ENCODE data around the gene TPGS1. TPM values are rescaled to one million over a fixed set of nuclear protein-coding genes. Genes with fewer than 3 reads are reported as not detected.

Gene TPGS1
- total and polyA plus RNA-seq, 2 of the 8 experiments (the other 6 are each of a cell fraction or from before 2014, with no cell fraction given), result 9.1 to 10.6 TPM

DNA sequence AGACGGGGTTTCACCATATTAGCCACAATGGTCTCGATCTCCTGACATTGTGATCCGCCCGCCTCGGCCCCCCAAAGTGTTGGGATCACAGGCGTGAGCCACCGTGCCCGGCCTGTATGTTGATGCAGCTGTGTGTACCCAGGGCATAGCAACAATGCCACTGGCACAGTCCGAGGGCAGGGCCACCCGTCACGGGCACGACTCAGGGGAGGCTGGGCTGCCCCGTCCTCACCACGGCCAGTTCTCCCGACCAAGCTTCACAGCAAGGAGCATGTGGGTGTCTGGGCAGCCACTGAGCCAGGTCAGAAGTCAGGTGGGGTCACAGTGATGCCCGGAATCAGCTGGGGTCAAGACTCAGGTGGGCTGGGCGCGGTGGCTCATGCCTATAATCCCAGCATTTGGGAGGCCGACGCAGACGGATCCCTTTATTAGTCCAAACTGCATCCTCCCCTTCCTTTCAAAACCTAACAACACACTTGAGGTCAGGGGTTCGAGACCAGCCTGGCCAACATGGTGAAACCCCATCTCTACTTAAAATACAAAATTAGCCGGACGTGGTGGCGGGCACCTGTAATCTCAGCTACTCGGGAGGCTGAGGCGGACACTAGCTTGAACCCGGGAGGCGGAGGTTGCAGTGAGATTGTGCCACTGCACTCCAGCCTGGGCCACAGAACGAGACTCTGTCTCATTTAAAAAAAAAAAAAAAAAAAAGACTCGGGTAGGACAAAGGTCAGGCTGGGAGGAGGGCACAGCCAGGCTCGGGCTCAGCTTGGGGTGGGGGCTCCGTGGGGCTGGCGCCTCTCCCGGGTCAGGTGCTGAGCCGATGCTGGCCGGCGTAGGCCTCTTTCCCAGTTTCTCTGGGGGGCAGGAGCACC lies 23.1 kb downstream of the TPGS1 start:
- WGBS, 2 experiments (ENCODE audit: extremely low coverage in 1 of 2, insufficient coverage in 1 of 2, insufficient read length in 1 of 2, insufficient replicate concordance in 2 of 2, low coverage in 1 of 2, low lambda C conversion rate in 2 of 2, missing lambda C conversion rate in 1 of 2), result 83% methylated on average over 31 of the region's 38 CpGs; no CpG with 5 or more reads in 1 of the 2 experiments
- peak overlapping the region; percentile 85; the same call in 1 of the 2 replicates for H2BK5ac ChIP-seq (ENCODE audit: low read depth, low read length)
- peak overlapping the region; percentile 95; the same call in 1 of the 2 replicates for H4K8ac ChIP-seq (ENCODE audit: extremely low read depth, insufficient read depth, low read length)
- peaks cover 20 to 21% of the 10 kb centered on the region in 2 experiments for H4K20me1 ChIP-seq (replicated peaks in 1 of 2; ENCODE audit: control insufficient read depth in 1 of 2, insufficient read depth in 2 of 2, low read length in 2 of 2)
- DNase-seq (ENCODE audit: low read depth in 1 of 2, low spot score in 2 of 2) (no peak), FAIRE-seq (no peak)
- peaks cover 9% of the 10 kb centered on the region for H3K79me1 ChIP-seq (ENCODE audit: low read depth, low read length)
- H3K79me2 ChIP-seq (ENCODE audit: control insufficient read depth in 1 of 2, insufficient read depth in 2 of 2, low read length in 2 of 2), result peaks cover 0 to 36% of the 10 kb centered on the region in 2 experiments; a peak in 2 of 4 replicates
- 0 out of 8 replicates have a peak, but pooled peaks cover 0 to 2% (median 0%) of the 10 kb centered on the region in 4 experiments for H3K36me3 ChIP-seq (ENCODE audit: control insufficient read depth in 2 of 4, insufficient read depth in 4 of 4, low read length in 3 of 4)
- ChIA-PET POLR2A (ENCODE audit: partially characterized antibody) (interaction anchor here (0.8 to 5.1 kb wide), 13 partner anchors 10 to 268 kb away, joined by 3 to 43 read pairs (median 9); partner anchors contain the start of genes BSG, C2CD4C and GZMM), CTCF (ENCODE audit: partially characterized antibody) (interaction anchor here (1.0 to 3.7 kb wide), 5 partner anchors 14 to 146 kb away, joined by 3 to 18 read pairs (median 4); no protein-coding TSS in a partner anchor)
- H4K91ac ChIP-seq (replicated peaks; ENCODE audit: insufficient read length, low read length), result peak overlapping the region; percentile 80
- H3K14ac ChIP-seq (ENCODE audit: insufficient read length), result no peak overlapping the region
- peak overlapping the region; percentile 67 to 89 for H3K4me2 ChIP-seq (ENCODE audit: insufficient read depth in 1 of 2, low read depth in 2 of 2, low read length in 2 of 2)
- no peak overlapping the region for H2BK20ac ChIP-seq (ENCODE audit: low read length)
- H3K27ac ChIP-seq (ENCODE audit: low read depth, low read length), result no peak overlapping the region; the same call in 1 of the 2 replicates
- no peaks in the 10 kb centered on the region for H3K27me3 ChIP-seq (replicated peaks in 1 of 4; ENCODE audit: control insufficient read depth in 3 of 4, extremely low read depth in 1 of 4, insufficient read depth in 3 of 4, low read length in 3 of 4)
- H3K9ac ChIP-seq (replicated peaks in 1 of 4; ENCODE audit: extremely low read depth in 1 of 4, low read depth in 3 of 4, low read length in 3 of 4), result peak overlapping the region in 2 of 4 experiments; percentile 45 to 52; a peak in 2 of 7 replicates
- no peak overlapping the region for H2AK5ac ChIP-seq (ENCODE audit: low read depth, low read length)
- H2BK120ac ChIP-seq (replicated peaks; ENCODE audit: low read depth, low read length), result no peak overlapping the region
- no peak overlapping the region for H3K23ac ChIP-seq (ENCODE audit: insufficient read length)
- no peaks in the 10 kb centered on the region; a peak in 1 of 4 replicates for H3K9me3 ChIP-seq (ENCODE audit: insufficient read depth in 2 of 2, low read depth in 1 of 2, low read length in 1 of 2)
- H3K18ac ChIP-seq (ENCODE audit: extremely low read depth, low read length), result peak overlapping the region; percentile 75; the same call in 1 of the 2 replicates
- peak overlapping the region; percentile 79 for H3K56ac ChIP-seq (replicated peaks; ENCODE audit: insufficient read length, low read depth, low read length)
- peak overlapping the region; percentile 88; the same call in 1 of the 2 replicates for H2BK15ac ChIP-seq (ENCODE audit: low read length)
- H3K23me2 ChIP-seq (ENCODE audit: low read depth, low read length), result peaks cover 5% of the 10 kb centered on the region; the same call in 1 of the 2 replicates
- H3K4me3 ChIP-seq (ENCODE audit: extremely low read depth in 1 of 4, insufficient read depth in 2 of 4, low read depth in 3 of 4, low read length in 4 of 4), result peak overlapping the region; percentile 63 to 96 (median 82)
- peak overlapping the region; percentile 78 for H4K5ac ChIP-seq (ENCODE audit: insufficient read length, low read depth, low read length)
- H3K4me1 ChIP-seq (replicated peaks in 1 of 4; ENCODE audit: control insufficient read depth in 3 of 4, insufficient read depth in 4 of 4, low read length in 3 of 4), result peaks cover 0 to 10% (median 8%) of the 10 kb centered on the region in 4 experiments; a peak in 6 of 7 replicates
- H3K4ac ChIP-seq (replicated peaks; ENCODE audit: insufficient read length, low read depth, low read length), result no peak overlapping the region
- no peak overlapping the region for H2AFZ ChIP-seq (ENCODE audit: low read length)
- H2BK12ac ChIP-seq (ENCODE audit: low read depth, low read length), result peak overlapping the region; percentile 50; the same call in 1 of the 2 replicates
- TF ChIP-seq RXRA (IDR thresholded peaks at IDR 0.05; ENCODE audit: insufficient read depth, low read depth, low read length) (no peak), CEBPB (IDR thresholded peaks at IDR 0.05; ENCODE audit: low read depth, low read length) (no peak), TBP (IDR thresholded peaks at IDR 0.05; ENCODE audit: low read depth, low read length) (no peak), CBX8 (IDR thresholded peaks at IDR 0.05; ENCODE audit: borderline replicate concordance, low read depth, low read length) (no peak), RFX5 (IDR thresholded peaks at IDR 0.05; ENCODE audit: borderline replicate concordance, low read depth, low read length) (no peak), SP1 (IDR thresholded peaks at IDR 0.05; ENCODE audit: low read depth, low read length) (no peak), CHD1 (IDR thresholded peaks at IDR 0.05; ENCODE audit: low read depth, low read length) (no peak), RNF2 (IDR thresholded peaks at IDR 0.05; ENCODE audit: borderline replicate concordance, low read depth, low read length, missing control alignments, poor library complexity, severe bottlenecking) (no peak), USF2 (IDR thresholded peaks at IDR 0.05; ENCODE audit: low read length) (no peak)
